NCI-H2029 treated with DMSO at 0.1 percent for 48 hours (cell line): ENCODE data around the gene AMZ1.
"Not testable (repeated sequence)": the region's sequence is repeated elsewhere in the genome, so short reads cannot be mapped to it uniquely, and the experiment has no call there.

Experiments used
- DNase-seq: peaks from one replicate; lab custom pipeline; 2025; lab: John Stamatoyannopoulos, UW

The AMZ1 gene

GRCh38 chr7:2711895-2712675, 24.1 kb downstream of the AMZ1 start:
- no peak for DNase-seq

DNA sequence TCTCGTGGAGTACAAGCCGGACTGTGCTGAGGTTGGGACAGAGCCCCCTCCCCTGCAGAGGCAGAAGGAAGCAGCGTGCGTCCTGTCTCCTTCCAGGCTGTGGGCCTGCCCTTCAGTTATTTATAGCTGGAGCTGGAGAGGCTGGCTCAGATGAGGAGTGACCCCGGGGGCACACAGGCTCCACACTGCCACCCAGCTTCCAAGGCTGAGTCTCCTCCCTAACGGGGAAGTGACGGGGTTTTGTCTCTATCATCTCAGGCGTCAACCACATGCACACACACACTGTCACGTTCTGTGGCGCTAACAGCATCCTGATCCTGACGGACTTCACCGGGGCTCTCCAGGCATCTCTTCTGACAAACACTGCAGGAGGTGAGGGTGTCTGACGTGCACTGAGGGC, 25.4 kb downstream of the AMZ1 start:
- DNase-seq, result no peak

- DNase-seq, result no peak
Observed at GRCh38 chr7:2713978-2714377, 26.0 kb downstream of the AMZ1 start.

DNA sequence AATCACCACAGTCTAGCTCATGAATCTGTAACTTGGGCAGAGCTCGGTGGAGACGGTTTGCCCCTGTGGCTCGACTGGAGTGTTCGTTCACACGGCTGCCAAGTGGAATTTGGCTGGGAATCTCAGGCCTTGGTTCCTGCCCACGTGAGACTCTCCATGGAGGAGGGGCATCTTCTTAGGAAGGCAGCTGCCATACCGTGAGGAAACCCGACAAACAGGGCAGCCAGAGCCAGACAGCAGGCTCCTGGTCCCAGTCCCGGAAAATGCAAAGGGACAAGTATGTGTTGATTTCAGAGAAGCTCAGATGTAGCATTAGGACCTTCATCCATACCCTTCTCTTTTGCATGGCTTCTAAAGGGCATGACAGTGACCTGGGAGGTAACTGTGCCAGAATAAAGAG, 26.6 kb downstream of the AMZ1 start:
- DNase-seq, result no peak

GRCh38 chr7:2715341-2716231, 27.6 kb downstream of the AMZ1 start:
- no peak for DNase-seq

- no peak for DNase-seq
Observed at GRCh38 chr7:2716488-2716887, 28.5 kb downstream of the AMZ1 start.

DNA sequence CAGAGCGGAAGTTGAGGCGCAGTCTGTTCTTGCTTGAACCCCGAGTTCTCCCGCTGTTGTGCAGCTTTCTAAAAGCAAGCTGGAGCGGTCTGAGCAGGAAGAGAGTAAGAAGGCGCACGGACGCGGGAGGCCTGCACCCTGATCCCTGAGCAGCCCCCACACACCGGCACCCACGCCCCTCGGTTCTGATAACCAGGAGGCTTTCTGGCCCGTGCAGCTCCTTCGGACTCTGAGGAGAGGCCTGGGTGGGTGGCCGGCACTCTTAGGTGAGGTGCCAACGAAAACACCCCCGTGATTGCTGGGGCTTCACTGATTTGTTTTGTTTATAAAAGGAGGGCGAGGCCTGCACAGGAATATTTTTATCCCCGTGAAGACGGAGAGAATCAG, 28.9 kb downstream of the AMZ1 start:
- no peak for DNase-seq

DNA sequence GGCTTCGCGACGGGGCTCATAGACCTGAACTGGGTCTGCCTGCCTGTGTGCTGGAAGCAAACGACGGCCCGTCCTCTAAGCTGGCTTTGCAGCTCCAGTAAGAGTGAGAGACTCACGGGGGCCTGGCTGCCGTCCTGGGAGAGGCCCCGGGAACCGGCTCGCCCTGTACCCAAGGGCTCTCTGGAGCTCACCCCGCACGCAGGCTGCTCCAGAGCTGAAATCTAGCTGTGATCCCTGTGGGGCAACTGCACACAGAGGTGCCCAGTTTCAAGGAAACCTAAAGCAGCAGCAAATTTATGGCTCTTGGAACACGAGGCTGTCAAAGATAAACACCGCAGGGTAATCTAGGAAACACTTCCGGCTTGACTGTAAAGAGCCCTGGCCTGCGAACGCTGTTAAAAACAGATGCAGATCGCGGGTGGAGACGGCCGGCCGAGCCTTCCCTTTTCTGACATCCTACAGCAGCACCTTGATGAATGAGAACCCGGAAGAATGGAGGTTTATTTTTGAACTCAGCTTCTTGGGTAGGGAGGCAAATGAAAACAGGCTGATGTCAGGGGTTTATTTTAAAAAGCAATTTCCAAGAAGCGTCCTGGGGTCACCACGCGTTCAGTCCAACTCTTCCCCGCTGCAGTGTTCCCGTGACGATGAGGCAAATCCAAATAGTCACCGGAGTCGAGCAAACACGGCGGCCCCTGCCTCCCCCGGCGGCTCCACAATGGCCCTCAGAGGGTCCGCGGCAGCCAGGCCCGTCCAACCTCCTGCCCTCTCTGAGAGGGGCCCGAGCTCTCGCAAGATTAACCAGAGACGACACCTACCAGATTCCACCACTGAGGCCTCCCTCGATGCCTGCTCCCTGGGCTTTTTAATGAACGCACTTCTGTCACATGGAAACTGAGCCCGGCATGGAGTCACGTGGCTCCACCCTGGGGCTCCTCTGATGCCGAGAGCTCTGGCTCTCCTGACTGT, 29.6 kb downstream of the AMZ1 start:
- DNase-seq, result peak; percentile 21

- no peak for DNase-seq
Observed at GRCh38 chr7:2718296-2718965, 30.4 kb downstream of the AMZ1 start.

DNA sequence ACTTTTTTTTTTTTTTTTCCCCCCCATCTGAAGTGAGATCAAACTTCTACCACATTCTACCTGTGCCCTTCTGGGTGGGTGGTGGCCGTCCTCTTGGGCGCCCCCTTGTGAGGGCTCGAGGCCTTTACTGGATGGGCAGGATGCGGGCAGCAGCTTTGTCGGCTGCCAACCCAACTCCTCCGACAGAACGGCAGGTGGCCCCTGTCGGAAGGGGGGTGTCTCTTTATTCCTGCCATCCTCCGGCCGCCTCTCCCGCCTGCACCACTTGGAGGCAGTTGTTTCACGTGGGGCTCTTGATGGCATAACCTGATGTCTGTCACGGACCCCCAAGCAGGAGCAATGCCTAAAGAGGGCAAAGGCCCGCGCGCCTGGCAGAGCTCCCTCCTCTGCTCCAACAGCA, 31.0 kb downstream of the AMZ1 start:
- DNase-seq, result no peak

DNA sequence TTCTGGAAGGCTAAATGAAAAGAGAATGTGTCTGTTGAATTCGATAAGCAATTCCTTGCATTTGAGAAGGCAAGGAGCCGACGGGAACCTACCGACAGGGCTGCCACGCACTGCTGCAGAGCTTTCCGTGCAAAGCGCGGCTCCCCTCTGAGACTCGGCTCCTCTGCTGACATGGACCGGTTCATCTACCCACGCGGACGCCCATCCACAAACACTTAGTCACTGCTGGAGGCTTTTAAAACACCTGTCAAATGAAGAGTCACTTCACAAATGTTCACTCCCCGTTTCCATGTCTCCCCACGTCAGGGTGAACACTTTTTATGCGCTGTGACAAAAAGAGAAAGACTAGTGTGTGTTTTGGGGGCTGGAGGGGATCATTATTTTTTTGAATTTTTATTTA, 32.0 kb downstream of the AMZ1 start:
- no peak for DNase-seq

- no peak for DNase-seq
Observed at GRCh38 chr7:2721842-2722241, 33.8 kb downstream of the AMZ1 start.

GRCh38 chr7:2722591-2722990, 34.6 kb downstream of the AMZ1 start:
- DNase-seq, result no peak

DNA sequence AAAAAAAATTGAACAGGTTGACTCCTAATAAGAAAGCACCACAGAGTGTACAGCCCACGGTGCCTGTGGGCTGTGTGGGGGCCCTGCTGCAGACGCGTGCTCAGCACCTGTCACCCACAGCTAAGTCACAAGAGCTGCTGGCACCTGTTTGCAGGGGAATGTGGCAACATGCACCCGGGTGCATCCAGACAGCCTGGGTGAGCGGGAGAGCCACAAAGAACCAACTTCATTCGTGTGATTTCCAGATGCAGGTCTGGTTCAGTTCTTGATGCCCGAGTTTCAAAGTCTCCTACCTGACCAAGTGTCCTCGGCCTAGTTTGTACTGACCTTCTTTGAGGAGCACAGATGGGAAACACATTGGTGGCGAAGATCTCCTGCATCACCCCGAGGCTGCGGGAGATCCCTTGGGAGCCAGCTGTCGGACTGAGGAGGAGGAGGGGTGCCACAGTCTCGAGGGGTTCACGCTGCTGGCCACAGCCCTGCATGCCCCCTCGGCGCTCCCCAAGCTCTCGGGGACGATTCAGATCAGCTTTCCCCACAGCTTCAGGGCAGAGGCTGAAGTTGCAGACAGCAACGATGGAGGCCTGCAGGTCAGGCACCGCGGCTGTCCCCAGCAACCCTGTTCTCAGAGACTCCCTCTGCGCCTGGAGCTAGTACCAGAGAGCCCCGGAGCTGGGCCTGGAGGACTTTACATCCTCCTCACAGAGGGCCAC, 35.3 kb downstream of the AMZ1 start:
- no peak for DNase-seq

DNA sequence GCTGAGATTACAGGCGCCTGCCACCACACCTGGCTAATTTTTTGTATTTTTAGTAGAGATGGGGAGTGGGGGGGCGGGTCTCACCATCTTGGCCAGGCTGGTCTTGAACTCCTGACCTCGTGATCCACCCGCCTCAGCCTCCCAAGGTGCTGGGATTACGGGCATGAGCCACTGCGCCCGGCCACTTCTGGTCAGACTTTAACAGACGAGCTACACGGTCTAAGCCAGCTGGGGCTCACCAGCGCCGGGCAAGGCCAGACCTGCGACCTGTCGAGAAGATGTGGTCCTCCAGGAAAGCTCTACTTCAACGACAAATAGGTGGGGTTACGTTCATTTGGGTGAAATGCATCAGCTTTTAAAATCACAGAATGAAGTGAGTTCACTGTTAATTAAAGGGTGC, 36.0 kb downstream of the AMZ1 start:
- DNase-seq, result not testable (repeated sequence)

GRCh38 chr7:2724453-2725177, 36.6 kb downstream of the AMZ1 start:
- DNase-seq, result no peak

GRCh38 chr7:2725178-2726105, 37.4 kb downstream of the AMZ1 start:
- no peak for DNase-seq

GRCh38 chr7:2726316-2727018, 38.5 kb downstream of the AMZ1 start:
- DNase-seq, result no peak
